MM.1S (cell line): ENCODE data around the gene HELZ.

Source experiments
- EZH2 ChIP-seq: fragments of 300-600 bp; sonication (generic); optimal IDR thresholded peaks from 2 replicates; pipeline ENCODE3; 2017; ENCODE audit warnings: low read depth, mild to moderate bottlenecking, antibody characterized with exemption, low read length, mixed read lengths
- TF ChIP-seq, protein P1 (sequence below): fragments of 300-600 bp; sonication (generic); IDR thresholded peaks from 2 replicates; pipeline ENCODE4 v1.5.1; 2016; ENCODE audit warnings: antibody characterized with exemption, low read length, mixed read lengths

DNA sequence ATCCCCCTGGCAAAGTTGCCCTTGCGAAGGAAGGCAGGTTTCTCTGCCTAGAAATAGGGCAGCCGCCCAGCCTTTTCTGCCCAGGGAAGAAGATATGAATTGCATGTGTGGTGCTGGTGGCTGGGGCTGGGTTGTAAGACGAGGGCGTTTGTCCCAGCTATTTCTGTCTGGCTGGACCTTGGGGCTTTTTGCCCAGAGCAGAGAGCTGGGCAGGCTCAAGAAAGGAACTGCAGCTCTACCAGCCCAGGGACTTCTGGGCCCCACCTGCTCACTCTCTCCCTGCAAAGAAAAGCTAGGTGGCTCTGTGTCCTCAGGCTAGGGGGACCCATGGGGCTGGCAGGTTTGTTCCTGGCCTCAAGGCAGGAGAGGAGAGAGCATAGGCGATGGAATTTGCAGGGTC is 200.1 kb downstream of the HELZ start:
- TF ChIP-seq, protein P1, sequence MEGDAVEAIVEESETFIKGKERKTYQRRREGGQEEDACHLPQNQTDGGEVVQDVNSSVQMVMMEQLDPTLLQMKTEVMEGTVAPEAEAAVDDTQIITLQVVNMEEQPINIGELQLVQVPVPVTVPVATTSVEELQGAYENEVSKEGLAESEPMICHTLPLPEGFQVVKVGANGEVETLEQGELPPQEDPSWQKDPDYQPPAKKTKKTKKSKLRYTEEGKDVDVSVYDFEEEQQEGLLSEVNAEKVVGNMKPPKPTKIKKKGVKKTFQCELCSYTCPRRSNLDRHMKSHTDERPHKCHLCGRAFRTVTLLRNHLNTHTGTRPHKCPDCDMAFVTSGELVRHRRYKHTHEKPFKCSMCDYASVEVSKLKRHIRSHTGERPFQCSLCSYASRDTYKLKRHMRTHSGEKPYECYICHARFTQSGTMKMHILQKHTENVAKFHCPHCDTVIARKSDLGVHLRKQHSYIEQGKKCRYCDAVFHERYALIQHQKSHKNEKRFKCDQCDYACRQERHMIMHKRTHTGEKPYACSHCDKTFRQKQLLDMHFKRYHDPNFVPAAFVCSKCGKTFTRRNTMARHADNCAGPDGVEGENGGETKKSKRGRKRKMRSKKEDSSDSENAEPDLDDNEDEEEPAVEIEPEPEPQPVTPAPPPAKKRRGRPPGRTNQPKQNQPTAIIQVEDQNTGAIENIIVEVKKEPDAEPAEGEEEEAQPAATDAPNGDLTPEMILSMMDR = no peak
- TF ChIP-seq EZH2 = no peak
